HG03520 (cell line): Measurements from ENCODE around the gene RAD21L1.
"Not testable (repeated sequence)": the region's sequence is repeated elsewhere in the genome, so short reads cannot be mapped to it uniquely, and the experiment has no call there.

Source experiments
- ATAC-seq: cut with Tn5 transposase; IDR thresholded peaks from one replicate; pipeline ENCODE4 v1.9.1; 2021; ENCODE audit warnings: mild to moderate bottlenecking, moderate library complexity; ENCODE audit not compliant: unreplicated experiment

RAD21L1 gene

GRCh38 chr20:1224205-1224890 is 1.5 kb upstream of the RAD21L1 start:
- no peak for ATAC-seq

DNA sequence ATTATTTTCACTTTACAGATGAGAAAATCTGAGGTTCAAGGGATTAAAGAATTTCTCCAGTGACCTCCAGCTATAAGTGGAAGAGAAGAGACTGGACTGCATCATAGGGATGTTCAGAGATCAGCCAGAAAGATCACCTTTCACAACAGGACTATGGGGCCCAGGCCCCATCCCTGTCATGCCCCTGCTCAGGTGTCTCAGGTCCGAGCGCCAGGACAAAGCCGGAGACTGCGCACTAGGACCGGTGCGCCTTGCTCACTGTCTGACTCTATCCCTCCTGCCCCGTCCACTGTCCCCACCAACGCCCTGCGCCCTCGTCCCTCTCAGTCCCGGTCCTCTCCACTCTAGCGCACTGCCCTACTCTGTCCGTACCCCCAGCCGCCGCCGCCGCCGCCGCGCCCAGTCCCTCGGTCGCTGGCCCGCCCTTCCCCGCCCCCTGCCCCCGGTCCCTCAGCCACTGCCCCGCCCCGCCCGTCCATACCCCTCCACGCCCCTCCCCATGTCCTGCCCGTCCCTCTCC is 521 bp upstream of the RAD21L1 start:
- no peak for ATAC-seq

DNA sequence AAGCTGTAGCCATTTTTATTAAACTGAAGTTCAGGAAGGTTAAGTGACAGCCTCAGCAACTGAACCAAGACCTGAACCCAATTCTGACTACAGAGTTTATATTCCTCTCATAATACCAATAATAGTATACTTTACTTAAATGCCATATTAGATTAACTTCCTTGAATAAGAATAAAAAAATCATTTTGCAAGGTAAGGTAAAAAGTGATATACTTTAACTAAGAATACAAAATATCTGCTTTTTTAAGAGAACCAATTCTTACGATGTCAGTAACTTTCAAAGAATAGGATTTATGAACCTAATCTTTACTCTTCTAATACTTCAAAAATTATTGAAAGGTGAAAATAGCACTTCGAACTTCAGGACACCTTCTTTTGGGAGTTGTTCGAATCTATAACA is 3.7 kb downstream of the RAD21L1 start:
- ATAC-seq, result no peak

DNA sequence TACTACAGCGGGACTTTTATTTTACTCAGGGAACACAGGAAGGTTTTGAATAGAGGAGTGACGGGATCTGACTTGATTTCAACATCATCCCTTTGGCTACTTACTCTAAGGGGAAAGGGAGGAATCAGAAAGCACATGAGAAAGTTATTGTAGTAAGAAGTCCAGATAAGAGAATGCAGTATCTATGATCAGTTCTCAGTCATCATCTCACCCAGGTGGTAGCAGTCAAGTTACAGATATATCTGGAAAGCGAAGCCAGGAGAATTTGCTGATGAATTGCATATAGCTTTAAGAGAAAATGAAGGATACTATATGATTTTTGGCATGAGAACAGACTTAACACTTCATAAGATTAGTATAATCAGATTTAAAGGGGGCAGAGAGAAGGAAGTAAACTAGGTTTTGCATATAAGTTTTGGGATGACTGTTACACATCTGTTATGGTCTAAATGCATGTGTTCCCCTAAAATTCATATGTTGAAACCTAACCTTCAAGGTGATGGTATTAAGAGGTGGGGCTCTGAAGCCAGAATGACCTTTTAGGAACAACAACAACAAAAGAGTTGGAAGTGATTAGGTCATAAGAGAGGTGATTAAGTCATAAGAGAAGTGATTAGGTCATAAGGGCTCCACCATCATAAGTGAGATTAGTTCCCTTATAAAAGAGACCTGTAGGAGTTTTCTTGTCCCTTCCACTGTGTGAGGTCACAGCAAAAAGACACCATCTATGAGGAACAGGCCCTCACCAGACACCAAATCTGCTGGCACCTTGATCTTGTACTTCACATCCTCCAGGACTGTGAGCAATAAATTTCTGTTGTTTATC is 6.7 kb downstream of the RAD21L1 start:
- ATAC-seq, result no peak

- ATAC-seq, result no peak
Measured at GRCh38 chr20:1240549-1240948, 14.7 kb downstream of the RAD21L1 start.

GRCh38 chr20:1241456-1241855 is 15.6 kb downstream of the RAD21L1 start:
- no peak for ATAC-seq

- no peak for ATAC-seq
Measured at GRCh38 chr20:1242099-1242498, 16.3 kb downstream of the RAD21L1 start.

- ATAC-seq, result no peak
Measured at GRCh38 chr20:1242530-1242929, 16.7 kb downstream of the RAD21L1 start.

DNA sequence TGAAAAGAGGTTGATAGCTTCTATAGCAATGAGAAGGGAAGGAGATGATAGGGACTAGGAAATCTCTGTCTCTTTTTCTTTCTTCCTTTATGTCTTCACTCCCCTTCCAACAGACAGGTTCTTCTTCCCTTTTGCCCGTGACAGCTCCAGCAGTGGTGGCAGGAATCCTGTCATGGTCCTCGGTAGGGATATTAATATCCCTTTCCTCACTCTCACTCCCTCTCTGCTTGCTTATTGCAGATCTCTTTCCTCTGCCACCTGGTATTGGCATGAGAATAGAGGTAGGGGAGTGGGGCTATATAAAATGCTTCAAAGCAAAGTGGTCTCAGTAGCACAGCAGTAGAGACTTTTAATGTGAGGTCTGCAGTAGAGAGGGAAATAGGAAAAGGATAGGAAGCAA is 19.7 kb downstream of the RAD21L1 start:
- ATAC-seq, result no peak

GRCh38 chr20:1247689-1248088 is 21.8 kb downstream of the RAD21L1 start:
- no peak for ATAC-seq

GRCh38 chr20:1250282-1250681 is 24.4 kb downstream of the RAD21L1 start:
- not testable (repeated sequence) for ATAC-seq

DNA sequence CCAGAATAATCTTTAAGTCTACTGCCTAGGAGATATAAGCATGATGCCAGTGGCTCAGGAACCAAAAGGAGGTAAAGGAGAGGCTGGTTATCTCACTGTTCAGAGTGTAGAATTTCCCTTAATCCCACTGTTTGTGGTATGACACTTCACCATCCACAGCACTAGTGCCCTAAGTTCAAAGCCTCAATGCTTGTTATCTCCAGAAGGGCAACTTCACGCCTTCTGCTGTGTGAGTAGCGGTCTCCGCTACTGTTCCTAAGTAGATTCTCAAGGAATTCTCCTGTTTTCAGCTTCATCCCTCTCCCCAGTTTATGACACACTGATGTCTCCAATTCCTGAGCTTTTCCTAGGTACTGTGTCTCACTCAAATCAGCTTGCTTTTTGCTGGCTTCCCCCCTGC is 26.6 kb downstream of the RAD21L1 start:
- ATAC-seq, result no peak

DNA sequence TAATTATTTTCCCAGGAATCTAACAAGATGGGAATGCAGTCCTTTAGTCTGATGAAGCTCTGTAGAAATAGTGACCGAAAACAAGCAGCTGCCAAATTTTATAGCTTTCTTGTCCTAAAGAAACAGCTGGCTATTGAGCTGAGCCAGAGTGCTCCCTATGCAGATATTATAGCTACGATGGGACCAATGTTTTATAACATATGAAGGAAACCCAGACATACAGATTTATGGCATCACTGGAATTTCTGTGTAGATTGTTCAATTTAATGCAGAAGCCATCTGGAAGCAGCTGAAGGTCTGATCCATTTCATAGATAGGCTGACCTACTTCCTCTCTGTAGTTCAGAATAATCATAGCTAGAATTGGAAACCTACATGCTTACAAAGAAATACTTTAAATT is 28.4 kb downstream of the RAD21L1 start:
- no peak for ATAC-seq

GRCh38 chr20:1255675-1256074 is 29.8 kb downstream of the RAD21L1 start:
- no peak for ATAC-seq

GRCh38 chr20:1263853-1264252 is 38.0 kb downstream of the RAD21L1 start:
- no peak for ATAC-seq

GRCh38 chr20:1264727-1265126 is 38.9 kb downstream of the RAD21L1 start:
- ATAC-seq, result no peak

DNA sequence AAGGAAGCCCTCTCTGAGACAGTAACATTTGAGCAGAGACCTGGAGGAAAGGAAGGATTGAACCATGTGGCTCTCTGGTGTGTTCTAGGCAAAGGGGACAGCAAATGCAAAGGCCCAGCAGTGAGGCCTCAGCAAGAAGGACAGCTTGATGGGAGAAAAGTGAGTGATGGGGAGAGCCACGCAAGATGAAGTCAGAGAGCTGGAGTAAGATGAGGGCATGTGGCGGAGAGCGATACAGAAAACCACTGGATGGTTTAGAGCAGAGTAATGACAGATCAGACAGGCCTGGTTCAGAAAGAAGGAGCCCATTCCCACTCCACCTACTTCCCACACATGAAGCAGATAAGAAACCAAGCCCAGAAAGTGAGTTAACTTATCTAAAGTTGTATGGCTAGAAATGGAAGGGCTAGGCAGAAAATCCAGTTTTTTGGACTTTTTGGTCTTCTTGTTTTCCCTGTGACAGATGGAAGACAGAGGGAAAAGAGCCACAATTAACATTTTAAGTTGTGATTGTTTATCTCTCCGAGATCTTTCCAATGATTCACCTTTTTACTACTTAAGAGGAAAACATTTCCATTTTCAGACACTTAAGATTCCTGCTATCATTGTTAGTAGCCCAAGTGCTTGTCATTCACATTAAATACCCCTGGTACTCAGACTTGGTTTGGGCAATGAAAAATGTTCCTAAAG is 39.5 kb downstream of the RAD21L1 start:
- ATAC-seq, result no peak

DNA sequence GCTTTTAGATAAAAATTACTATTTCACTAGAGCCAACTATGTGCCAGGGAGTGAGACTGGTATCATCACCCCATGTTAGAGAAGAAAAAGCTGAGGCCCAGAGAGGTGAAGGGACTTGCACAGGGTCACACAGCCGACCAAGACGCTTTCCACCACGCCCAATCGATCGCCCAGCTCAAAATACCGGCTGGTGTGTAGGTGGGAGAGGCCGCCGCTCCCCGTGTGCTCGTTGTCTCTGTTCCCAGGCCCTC is 40.0 kb downstream of the RAD21L1 start:
- no peak for ATAC-seq

- ATAC-seq, result no peak
Measured at GRCh38 chr20:1266167-1266973, 40.5 kb downstream of the RAD21L1 start, which contains the start of gene SNPH. Gene SNPH (plus strand): TSS chr20:1266294. CDS start chr20:1296240, 29,946 bp downstream.

- no peak for ATAC-seq
Measured at GRCh38 chr20:1267161-1267560, 41.3 kb downstream of the RAD21L1 start.

DNA sequence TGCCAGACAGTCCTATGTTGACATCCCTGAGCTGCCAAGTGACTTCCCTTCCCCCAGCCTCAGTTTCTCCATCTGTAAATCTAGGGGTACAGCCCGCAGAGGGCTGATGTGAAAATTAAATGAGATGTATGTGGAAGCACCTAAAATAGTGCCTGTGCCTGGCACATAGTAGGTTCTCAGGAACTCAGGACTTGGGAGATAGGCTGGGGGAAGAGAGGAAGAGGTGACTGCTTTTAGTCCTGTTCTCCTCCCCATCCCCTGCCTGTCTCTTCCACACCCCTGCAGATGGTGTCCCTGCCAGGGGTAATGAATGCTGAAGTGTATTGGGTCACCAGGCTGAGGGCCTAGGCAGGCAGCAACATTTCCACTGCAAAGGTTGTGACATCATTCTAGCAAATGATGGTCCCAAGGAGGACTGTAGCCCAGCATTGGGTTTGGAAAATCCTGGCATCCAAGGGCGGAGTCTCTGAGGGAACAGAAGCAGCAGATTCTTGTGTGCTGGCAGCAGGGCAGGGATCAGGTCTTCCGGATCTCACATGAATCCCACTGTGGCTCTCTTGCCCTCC is 42.0 kb downstream of the RAD21L1 start:
- no peak for ATAC-seq
